HG03354 (cell line): Measurements from ENCODE around the gene COL17A1.

Source experiments
- ATAC-seq: cut with Tn5 transposase; IDR thresholded peaks from one replicate; pipeline ENCODE4 v1.9.1; 2021; ENCODE audit warnings: mild to moderate bottlenecking; ENCODE audit not compliant: unreplicated experiment, poor library complexity, severe bottlenecking

The COL17A1 gene

DNA sequence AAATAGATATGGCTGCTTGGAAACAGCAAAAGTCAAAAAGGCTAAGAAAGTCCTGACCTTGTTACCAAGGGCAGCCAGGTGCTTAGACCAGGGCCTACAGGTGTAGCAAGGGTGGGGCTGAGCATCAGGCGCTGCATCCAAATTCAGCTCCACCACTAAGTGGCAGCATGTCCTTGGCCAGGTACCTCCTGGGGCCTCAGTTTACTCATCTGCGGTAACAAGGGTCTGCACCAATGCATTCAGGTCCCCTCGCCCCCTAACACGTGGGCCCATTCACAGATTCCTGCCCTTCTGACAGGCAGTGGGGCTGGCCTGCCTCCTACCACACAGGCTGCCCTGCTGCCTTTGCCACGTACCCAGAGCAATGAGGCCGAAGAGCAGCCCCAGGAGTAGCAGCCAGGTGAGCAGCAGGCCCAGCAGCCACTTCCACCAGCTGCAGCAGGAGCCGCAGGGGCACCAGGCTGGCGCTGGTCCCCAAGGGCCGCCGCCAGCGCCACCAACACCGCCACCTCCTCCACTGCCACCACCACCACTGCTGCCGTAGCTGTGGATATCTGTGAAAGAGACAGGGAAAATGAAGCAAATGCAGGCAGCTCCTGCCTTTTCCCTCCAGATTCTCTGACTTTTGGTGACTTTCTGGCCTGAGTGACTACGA, 28.9 kb downstream of the COL17A1 start:
- no peak for ATAC-seq

DNA sequence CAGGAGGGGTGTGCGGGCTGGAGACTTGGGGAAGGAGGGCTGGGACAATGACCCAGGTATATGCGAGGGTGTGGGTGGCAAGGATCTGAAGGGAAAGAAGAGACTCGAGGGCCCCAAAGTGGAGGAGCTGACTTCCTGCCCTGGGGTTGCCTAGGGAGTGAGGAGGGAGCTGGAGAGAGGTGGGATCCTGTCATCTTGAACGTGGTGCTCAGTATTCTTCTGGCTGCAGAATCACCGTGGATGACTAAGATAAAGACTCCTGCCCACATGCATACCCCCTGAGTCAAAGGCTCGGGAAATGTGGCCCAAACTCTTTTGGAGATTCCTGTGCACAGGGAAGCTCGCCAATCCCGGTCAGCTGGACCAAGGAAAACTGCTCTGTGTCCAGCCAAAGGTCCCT, 31.2 kb downstream of the COL17A1 start:
- ATAC-seq = no peak

- no peak for ATAC-seq
Observed at GRCh38 chr10:104053201-104053600, 32.5 kb downstream of the COL17A1 start.

DNA sequence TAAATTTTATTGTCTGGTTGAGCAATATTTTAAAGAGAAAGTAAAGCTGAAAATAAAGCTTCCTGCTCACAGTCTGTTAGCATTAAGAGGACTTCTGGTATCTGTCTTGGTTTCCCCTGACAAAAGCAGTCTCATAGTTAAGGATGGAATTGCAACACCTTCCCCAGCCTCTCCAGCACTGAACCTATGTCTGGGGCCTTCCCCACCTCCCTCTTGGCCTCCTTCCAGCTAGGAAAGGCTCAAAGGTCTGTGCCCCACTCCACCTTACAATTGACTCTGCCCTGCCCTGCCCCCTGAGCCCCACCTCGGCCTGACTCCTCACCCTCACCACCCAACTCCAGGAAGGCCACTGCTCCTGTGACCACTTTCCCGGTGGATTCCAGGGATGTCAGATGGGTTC, 33.2 kb downstream of the COL17A1 start:
- no peak for ATAC-seq

- no peak for ATAC-seq
Observed at GRCh38 chr10:104049504-104050250, 36.0 kb downstream of the COL17A1 start.

GRCh38 chr10:104046651-104047050, 39.0 kb downstream of the COL17A1 start:
- no peak for ATAC-seq

DNA sequence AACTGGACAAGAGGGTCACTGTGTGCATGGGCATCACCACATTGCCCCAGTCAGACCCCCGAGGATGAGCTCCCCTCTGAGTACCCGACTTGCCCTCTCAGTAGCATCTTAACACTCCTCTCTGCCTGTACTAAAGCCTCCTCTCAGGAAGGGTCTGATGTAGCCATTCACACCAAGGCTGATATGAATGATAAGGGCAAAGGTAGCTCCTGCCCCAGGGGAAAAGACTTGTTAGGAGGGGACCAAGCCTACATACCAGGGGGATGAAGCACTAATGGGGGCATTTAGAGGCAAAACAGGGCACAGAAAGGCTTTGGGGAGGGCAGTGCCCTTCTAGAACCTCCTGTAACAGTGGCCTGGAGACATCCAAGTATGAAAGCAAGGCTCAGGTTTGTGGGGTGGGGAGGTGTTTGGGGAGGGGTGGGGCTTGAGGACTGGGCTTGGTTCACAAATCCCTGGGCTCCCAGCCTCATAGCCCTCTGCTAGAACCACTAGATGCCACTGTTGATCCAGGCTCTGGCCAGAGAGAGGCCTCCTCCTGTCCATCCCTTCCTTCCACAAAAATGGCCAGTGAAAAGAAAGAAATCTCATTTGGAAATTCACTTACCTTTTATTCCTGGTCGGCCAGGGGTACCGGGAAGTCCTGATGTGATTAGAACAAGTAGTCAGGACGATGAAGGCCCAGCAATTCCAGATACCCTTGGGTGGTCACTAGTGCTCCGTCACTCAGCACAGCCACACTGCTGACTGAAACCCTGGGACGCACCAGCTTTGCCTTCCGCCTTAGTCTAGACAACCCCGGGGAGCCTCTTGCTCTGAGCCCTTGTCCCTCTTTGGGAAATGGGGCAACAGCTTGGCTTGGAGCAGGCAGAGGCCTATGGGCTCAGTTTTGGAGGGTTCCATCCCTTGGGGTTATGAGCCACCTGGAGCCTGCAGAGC, 40.3 kb downstream of the COL17A1 start:
- ATAC-seq = no peak

DNA sequence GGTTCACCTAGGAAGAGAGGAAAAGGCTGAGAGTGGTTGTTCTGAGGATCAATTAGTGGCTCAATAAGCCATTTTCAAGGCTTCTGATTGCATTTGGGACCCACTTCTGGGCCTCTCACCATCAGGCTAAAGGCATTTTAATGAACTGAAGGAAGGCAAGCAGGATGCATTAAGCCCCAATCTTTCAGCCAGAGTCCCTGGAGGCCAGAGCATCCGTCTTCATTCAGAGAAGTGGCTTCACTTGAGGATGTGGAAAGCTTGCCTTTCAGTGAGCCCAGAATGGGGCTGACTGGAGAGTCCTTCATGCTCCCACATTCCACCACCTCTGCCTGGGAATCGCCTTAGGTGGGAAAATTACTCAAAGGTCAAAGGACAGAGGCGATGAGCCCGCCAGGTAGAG, 41.8 kb downstream of the COL17A1 start:
- ATAC-seq = no peak

- no peak for ATAC-seq
Observed at GRCh38 chr10:104043185-104043830, 42.4 kb downstream of the COL17A1 start.

GRCh38 chr10:104041891-104042535, 43.7 kb downstream of the COL17A1 start:
- no peak for ATAC-seq

DNA sequence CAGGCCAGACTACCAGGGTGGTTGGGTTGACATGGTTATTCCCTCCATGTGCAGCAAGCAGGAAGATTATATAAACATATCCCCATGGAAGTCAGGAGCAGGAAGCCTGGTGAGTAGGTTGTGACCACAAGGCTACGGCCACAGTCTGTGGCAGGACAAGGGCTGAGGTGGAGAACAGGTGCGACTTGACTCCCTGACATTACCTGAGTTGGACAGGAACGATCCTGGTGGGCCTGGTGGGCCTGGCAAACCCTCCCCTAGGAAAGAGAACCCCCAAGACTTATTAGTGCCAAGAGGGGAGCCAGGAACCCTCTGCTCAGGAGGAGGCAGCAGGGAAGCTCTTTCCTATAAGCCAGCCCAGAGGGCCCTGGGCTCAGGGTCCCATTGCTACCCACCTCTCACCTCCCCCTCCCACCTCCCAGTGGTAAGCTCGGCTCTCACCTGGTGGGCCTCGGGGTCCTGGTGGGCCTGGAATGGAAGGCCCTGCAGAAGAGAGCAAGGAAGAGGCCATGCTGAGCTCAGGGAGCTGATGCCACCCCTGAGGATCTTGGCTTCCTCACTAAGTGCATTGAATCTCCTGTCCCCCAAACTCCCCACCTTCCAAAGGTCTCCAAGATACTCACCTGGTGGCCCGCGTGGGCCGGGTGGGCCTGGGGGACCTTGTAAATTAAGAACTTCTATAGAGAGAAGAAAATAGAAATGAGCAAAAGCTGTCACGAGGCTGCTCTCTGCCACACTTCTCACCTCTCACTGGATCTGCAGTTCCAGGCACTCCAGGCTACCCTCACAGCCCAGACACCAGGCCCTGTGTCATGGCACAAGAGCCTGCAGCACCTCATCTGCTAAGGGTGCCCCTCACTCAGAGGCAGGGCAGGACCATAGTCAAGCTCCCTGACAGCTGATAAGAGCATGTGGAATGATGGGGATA, 44.6 kb downstream of the COL17A1 start:
- no peak for ATAC-seq

GRCh38 chr10:104040382-104040781, 45.3 kb downstream of the COL17A1 start:
- no peak for ATAC-seq

GRCh38 chr10:104038958-104039752, 46.5 kb downstream of the COL17A1 start:
- no peak for ATAC-seq

DNA sequence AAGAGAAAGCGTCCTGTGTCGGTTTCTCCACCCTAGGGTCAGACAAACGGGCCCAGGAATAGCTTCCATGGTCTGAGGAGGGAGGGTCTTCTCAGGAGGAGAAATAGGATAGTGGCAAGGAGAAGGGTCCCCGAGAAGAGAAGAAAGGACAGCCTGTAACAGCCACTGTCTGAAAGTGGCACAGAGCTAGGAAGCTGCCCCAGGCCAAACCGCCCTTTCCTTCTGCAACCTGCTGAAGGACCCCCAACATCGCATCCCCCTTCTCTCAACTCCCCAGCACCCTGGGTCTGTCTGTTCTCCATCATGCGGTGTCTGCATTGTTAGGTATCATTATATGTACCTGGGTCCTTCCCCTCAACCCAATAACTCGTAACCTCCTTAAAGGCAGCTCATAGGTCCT, 47.1 kb downstream of the COL17A1 start:
- no peak for ATAC-seq

DNA sequence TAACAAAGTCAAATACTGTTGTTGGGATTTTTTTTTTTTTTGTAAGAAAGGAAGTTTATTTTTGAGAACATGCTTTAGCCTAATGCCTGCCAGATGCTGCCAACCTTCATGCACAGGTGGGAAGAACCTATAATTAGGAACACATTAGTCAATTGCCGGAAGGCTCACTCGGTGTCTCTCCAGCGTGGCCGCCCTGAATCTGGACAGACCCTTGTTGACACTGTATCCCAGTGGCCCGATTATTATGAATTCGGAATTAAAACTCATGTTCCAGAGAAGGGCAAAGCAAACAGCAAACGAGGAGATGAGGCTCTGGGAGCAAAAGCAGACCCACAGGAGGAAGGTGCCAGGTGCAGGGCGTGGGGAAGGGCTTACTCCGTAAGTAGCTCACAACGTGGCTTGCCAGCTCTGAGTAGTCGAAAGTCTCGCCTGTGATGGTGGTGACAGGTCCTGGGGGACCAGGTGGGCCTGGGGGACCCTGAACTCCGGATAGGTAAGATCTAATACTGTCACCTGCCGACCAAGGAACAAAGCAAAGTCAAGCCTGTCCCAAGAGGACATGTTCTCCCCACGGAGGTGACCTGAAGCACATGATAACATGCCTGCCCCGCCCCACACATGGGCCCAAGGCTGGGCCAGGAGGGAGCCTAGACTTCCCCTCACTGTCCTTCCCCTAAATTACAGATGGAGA, 48.3 kb downstream of the COL17A1 start:
- ATAC-seq = no peak

DNA sequence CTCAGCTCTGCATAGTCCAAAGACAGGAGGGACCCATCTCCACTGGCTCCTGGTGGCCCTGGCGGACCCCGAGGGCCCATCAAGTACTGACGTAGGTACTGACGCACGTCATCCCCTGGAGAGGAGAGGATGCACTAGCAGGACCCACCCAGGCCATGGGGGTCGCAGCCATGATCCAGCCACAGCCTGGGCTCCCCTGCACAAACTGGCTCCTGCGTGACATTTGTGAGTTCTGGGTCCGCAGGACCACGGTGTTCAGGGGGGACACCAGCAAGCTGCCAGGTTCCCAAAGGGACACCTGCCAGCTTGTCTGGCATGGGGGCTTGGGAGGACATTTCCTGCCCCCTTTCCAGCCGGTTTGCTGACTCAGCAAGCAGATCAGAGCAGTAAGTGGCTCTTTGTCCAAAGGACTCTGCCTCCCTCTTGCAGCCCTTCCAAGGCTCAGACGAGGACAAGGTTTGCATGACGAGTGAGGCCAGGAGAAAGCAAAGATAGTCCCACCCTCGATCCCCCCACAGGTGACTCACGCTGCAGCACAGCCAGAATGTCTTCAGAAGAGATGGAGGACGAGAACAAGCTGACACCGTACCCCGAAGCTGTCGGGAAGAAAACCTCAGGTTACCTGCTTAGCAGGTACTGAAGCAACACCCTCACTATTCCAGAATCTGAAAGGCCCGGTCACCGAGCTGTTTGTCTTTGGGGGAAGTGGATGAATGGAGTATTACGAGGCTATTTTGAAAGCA, 49.0 kb downstream of the COL17A1 start:
- ATAC-seq = no peak

GRCh38 chr10:104036069-104036384, 49.7 kb downstream of the COL17A1 start:
- no peak for ATAC-seq
